Ovary (tissue), 9 donors: ENCODE measurements around the gene HLA-DMB. TPM values are rescaled to one million over a fixed set of nuclear protein-coding genes. Genes with fewer than 3 reads are reported as not detected.

Experiments
- DNase-seq, 5 donors: peaks; one replicate each; pipeline ENCODE4 v3.0.0-alpha.2; 2019 to 2020
- H3K27ac ChIP-seq, 2 donors: fragments of 200-600 bp; one replicate each; pipeline versions ENCODE4 v1.5.1 to v1.8.0; 2019 to 2022
- H3K27me3 ChIP-seq: fragments of 200-600 bp; one replicate; pipeline ENCODE4 v1.8.0; 2022
- H3K36me3 ChIP-seq: fragments of 200-600 bp; sonication (generic); one replicate; pipeline ENCODE4 v1.5.1; 2019
- H3K4me1 ChIP-seq: one replicate; pipeline ENCODE4 v1.8.1; 2013; ENCODE audit warnings: mild to moderate bottlenecking, moderate library complexity; ENCODE audit not compliant: insufficient read depth
- H3K4me3 ChIP-seq: fragments of 200-600 bp; sonication (generic); one replicate; pipeline ENCODE4 v1.5.1; 2017
- H3K9me3 ChIP-seq, 2 donors: fragments of 200-600 bp in 1 of 2; sonication (generic) in 1 of 2; one replicate each; pipeline versions ENCODE4 v1.5.1 to v1.8.1; 2013 to 2019; ENCODE audit warnings: mild to moderate bottlenecking in 1 of 2, moderate library complexity in 1 of 2
- CTCF ChIP-seq, 3 donors: fragments of 450-650 bp in 2 of 3; fragments of 200-600 bp in 1 of 3; IDR thresholded peaks; one replicate each; pipeline versions ENCODE4 v1.5.1 to v1.8.0; 2016 to 2022; ENCODE audit warnings: antibody characterized with exemption in 3 of 3, mild to moderate bottlenecking in 1 of 3
- EP300 ChIP-seq: sonication (generic); formaldehyde crosslinking; IDR thresholded peaks from one replicate; pipeline ENCODE4 v1.6.1; 2017; ENCODE audit warnings: antibody characterized with exemption
- POLR2A ChIP-seq: fragments of 450-650 bp; IDR thresholded peaks from one replicate; pipeline ENCODE4 v1.6.1; 2017; ENCODE audit warnings: antibody characterized with exemption, mild to moderate bottlenecking, moderate library complexity
- WGBS, 3 donors: extraction: QIAGEN DNeasy Blood & Tissue Kit in 1 of 3; methylation state at CpG; one replicate each; pipeline versions ENCODE4 v1.1.5 to v1.1.7; 2013 to 2017; 5-methylcytosine and 5-hydroxymethylcytosine counted together
- intact Hi-C, 4 donors: fragments of 100-400 bp; cut with DNase I; formaldehyde crosslinking; loops; one replicate each; pipeline versions ENCODE4 v1.11.0 to v1.15.1; 2022 to 2023
- polyA plus RNA-seq, 2 donors: library from polyadenylated mRNA; stranded (reverse); fragments of 200-250 nt in 1 of 2; fragments of 350-450 nt in 1 of 2; fragmentation: Illumina TruSeq in 1 of 2; extraction: RNeasy Lipid Tissue Mini Kit (QIAGEN cat#74804) in 1 of 2; gene quantifications; one replicate each; pipeline ENCODE4 v1.2.3, GENCODE V29; 2013 to 2014
- total RNA-seq, 7 donors: library from RNA; depleted of rRNA in 2 of 7; stranded (reverse); fragments of >200 nt in 2 of 7; fragmentation: NEBNext Ultra II Directional in 3 of 7; extraction: Animal tissue kit (Norgen Biotek cat#: 25700) in 3 of 7; gene quantifications; one replicate each; pipeline versions ENCODE4 v1.1.0 to v1.2.4, GENCODE V29; 2016 to 2023
- donor health status: DM: no; HTN: no; CAD: no; lungs with moderate emphysema.
- donor health status: DM: no; HTN: no; CAD: no.
- donor health status: Bipolar disorder and iron deficiency.
- donor health status: DM: yes; HTN: yes; CAD: no.
- donor health status: DM: no; HTN: no; CAD: no.
- donor health status: DM: yes; HTN: yes; CAD: no.

HLA-DMB gene
- total and polyA plus RNA-seq, 9 donors, result 4.3 to 70.0 (median 12.0) TPM

GRCh38 chr6:32938494-32938893 is 2.3 kb downstream of the HLA-DMB start:
- intact Hi-C loops, result loop anchor here in 1 of 4 donors (5.0 to 10.0 kb wide), 2 partner anchors 44 to 54 kb away; no protein-coding TSS in a partner anchor

GRCh38 chr6:32937230-32937633 is 3.6 kb downstream of the HLA-DMB start:
- DNase-seq, result no peak
- H3K27ac ChIP-seq, result no peak overlapping the region
- no peaks in the 10 kb centered on the region for H3K4me1 ChIP-seq
- WGBS, 3 donors, result 74 to 82% (median 77%) methylated on average over 7 to 8 of the region's 8 CpGs
- H3K36me3 ChIP-seq, result no peaks in the 10 kb centered on the region
- no peaks in the 10 kb centered on the region for H3K9me3 ChIP-seq
- no peaks in the 10 kb centered on the region for H3K27me3 ChIP-seq
- no peak for TF ChIP-seq EP300
- TF ChIP-seq CTCF (IDR thresholded peaks at IDR 0.05), result no peak
- TF ChIP-seq POLR2A, result no peak
- intact Hi-C loops, result loop anchor here in 1 of 4 donors (5.0 to 10.0 kb wide), 2 partner anchors 45 to 52 kb away; no protein-coding TSS in a partner anchor
- no peak overlapping the region for H3K4me3 ChIP-seq

More at GRCh38 chr6:32938494-32938893, 2.3 kb downstream of the HLA-DMB start:
- H3K9me3 ChIP-seq, result no peaks in the 10 kb centered on the region
- no peak for DNase-seq
- no peak for TF ChIP-seq POLR2A
- no peaks in the 10 kb centered on the region for H3K4me1 ChIP-seq
- no peaks in the 10 kb centered on the region for H3K36me3 ChIP-seq
- no peak overlapping the region for H3K4me3 ChIP-seq
- H3K27me3 ChIP-seq, result no peaks in the 10 kb centered on the region
- 86 to 92% (median 91%) methylated on average over 7 of the region's 7 CpGs for WGBS, 3 donors
- H3K27ac ChIP-seq, result no peak overlapping the region

GRCh38 chr6:32936239-32937152 is 4.3 kb downstream of the HLA-DMB start:
- Histone ChIP-seq H3K27me3 (no peaks in the 10 kb centered on the region), H3K4me3 (no peak overlapping the region), H3K9me3 (no peaks in the 10 kb centered on the region), H3K36me3 (no peaks in the 10 kb centered on the region), H3K4me1 (no peaks in the 10 kb centered on the region), H3K27ac (no peak overlapping the region)
- 60 to 74% (median 66%) methylated on average over 12 of the region's 12 CpGs for WGBS, 3 donors
- no peak for DNase-seq
- intact Hi-C loops, result loop anchor here in 1 of 4 donors (5.0 to 10.0 kb wide), 2 partner anchors 46 to 52 kb away; no protein-coding TSS in a partner anchor
- TF ChIP-seq EP300 (no peak), CTCF (IDR thresholded peaks at IDR 0.05) (no peak), POLR2A (no peak)

GRCh38 chr6:32935551-32936238 is 5.1 kb downstream of the HLA-DMB start:
- Histone ChIP-seq H3K4me1 (no peaks in the 10 kb centered on the region), H3K9me3 (no peaks in the 10 kb centered on the region), H3K27ac (no peak overlapping the region), H3K36me3 (no peaks in the 10 kb centered on the region), H3K4me3 (no peak overlapping the region), H3K27me3 (no peaks in the 10 kb centered on the region)
- 83 to 88% (median 86%) methylated on average over 4 of the region's 4 CpGs for WGBS, 3 donors
- intact Hi-C loops, result loop anchor here (2.0 to 10.0 kb wide), 4 partner anchors 47 to 51 kb away; no protein-coding TSS in a partner anchor
- TF ChIP-seq POLR2A (no peak), CTCF (IDR thresholded peaks at IDR 0.05) (no peak), EP300 (no peak)
- no peak for DNase-seq
